Endothelial cell (in vitro differentiated cells): Measurements from ENCODE around the gene PELI3. TPM values are rescaled to one million over a fixed set of nuclear protein-coding genes. Genes with fewer than 3 reads are reported as not detected.

Experiments used
- DNase-seq: peaks from one replicate; pipeline ENCODE4 v3.0.0; 2021; ENCODE audit warnings: low spot score
- H3K27ac Mint-ChIP-seq: one replicate; pipeline ENCODE4 v1.8.0; 2021; ENCODE audit warnings: mixed read lengths, inconsistent platforms; ENCODE audit not compliant: unreplicated experiment
- H3K27me3 Mint-ChIP-seq: one replicate; pipeline ENCODE4 v1.8.0; 2021; ENCODE audit warnings: mild to moderate bottlenecking, moderate library complexity, mixed read lengths, inconsistent platforms; ENCODE audit not compliant: unreplicated experiment
- H3K36me3 Mint-ChIP-seq: one replicate; pipeline ENCODE4 v1.8.0; 2021; ENCODE audit warnings: mild to moderate bottlenecking, low read depth, mixed read lengths, inconsistent platforms; ENCODE audit not compliant: unreplicated experiment
- H3K4me1 Mint-ChIP-seq: one replicate; pipeline ENCODE4 v1.8.0; 2021; ENCODE audit warnings: mild to moderate bottlenecking, mixed read lengths, inconsistent platforms; ENCODE audit not compliant: unreplicated experiment
- H3K4me3 Mint-ChIP-seq: one replicate; pipeline ENCODE4 v1.8.0; 2021; ENCODE audit warnings: mild to moderate bottlenecking, mixed read lengths, inconsistent platforms; ENCODE audit not compliant: unreplicated experiment
- H3K9me3 Mint-ChIP-seq: one replicate; pipeline ENCODE4 v1.8.0; 2021; ENCODE audit warnings: mixed read lengths, inconsistent platforms; ENCODE audit not compliant: unreplicated experiment
- total RNA-seq: library from RNA; stranded (reverse); fragmentation: NEBNext Ultra II Directional; extraction: Animal tissue kit (Norgen Biotek cat#: 25700); gene quantifications from one replicate; pipeline ENCODE4 v1.2.1, GENCODE V29; 2021; ENCODE audit not compliant: unreplicated experiment
- TF ChIP-seq, protein P1 (sequence below): fragments of 200-600 bp; sonication (generic); IDR thresholded peaks from one replicate; pipeline ENCODE4 v1.5.0; 2021; ENCODE audit warnings: antibody characterized with exemption; ENCODE audit not compliant: unreplicated experiment

The PELI3 gene
- total RNA-seq, 1 donor from 2014 or later: 2.0 TPM

DNA sequence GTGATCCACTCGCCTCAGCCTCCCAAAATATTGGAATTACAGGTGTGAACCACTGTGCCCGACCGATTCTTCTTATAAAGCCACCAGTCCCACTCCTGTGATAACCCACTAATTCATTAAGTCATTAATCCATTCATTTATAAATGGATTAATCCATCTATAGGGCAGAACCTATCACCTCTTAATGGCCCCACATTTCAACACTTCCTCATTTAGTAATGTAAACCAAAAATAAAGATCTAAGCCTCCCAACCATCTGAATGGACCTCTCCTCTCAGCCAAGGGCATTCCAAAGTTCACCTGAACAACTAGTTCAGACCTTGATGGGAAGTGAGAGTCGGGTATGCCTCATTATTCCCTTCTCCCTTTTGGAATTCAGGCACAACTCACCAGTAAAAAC lies 18.2 kb upstream of the PELI3 start:
- TF ChIP-seq, protein P1, sequence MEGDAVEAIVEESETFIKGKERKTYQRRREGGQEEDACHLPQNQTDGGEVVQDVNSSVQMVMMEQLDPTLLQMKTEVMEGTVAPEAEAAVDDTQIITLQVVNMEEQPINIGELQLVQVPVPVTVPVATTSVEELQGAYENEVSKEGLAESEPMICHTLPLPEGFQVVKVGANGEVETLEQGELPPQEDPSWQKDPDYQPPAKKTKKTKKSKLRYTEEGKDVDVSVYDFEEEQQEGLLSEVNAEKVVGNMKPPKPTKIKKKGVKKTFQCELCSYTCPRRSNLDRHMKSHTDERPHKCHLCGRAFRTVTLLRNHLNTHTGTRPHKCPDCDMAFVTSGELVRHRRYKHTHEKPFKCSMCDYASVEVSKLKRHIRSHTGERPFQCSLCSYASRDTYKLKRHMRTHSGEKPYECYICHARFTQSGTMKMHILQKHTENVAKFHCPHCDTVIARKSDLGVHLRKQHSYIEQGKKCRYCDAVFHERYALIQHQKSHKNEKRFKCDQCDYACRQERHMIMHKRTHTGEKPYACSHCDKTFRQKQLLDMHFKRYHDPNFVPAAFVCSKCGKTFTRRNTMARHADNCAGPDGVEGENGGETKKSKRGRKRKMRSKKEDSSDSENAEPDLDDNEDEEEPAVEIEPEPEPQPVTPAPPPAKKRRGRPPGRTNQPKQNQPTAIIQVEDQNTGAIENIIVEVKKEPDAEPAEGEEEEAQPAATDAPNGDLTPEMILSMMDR: no peak
- H3K9me3 Mint-ChIP-seq: peaks cover 5% of the 10 kb centered on the region

DNA sequence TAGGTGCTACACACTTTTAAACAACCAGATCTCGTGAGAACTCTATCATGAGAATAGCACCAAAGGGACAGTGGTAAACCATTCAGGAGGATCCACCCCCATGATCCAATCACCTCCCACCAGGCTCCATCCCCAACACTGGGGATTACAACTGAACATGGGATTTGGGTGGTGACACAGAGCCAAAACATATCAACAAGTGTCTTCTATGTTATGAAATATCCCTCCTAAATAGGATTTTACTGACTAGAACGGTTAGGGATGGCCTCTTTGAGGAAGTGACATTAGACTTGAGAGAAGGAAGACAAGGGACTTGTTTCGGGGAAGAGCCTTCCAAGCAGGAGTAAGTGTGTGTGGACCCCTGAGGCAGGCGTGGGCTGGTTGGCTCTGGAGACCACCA lies 16.1 kb upstream of the PELI3 start:
- no peaks in the 10 kb centered on the region for H3K9me3 Mint-ChIP-seq
- H3K4me3 Mint-ChIP-seq: no peak overlapping the region
- H3K27ac Mint-ChIP-seq: no peak overlapping the region
- no peak for DNase-seq
- TF ChIP-seq, protein P1: no peak
- no peaks in the 10 kb centered on the region for H3K4me1 Mint-ChIP-seq
- H3K36me3 Mint-ChIP-seq: no peaks in the 10 kb centered on the region
- peaks cover 4% of the 10 kb centered on the region for H3K27me3 Mint-ChIP-seq

More for the DNA sequence above, 18.2 kb upstream of the PELI3 start:
- Mint-ChIP-seq H3K27me3 (peaks cover 7% of the 10 kb centered on the region), H3K4me3 (no peak overlapping the region), H3K4me1 (no peaks in the 10 kb centered on the region), H3K36me3 (peaks cover 4% of the 10 kb centered on the region), H3K27ac (no peak overlapping the region)
- DNase-seq: no peak

DNA sequence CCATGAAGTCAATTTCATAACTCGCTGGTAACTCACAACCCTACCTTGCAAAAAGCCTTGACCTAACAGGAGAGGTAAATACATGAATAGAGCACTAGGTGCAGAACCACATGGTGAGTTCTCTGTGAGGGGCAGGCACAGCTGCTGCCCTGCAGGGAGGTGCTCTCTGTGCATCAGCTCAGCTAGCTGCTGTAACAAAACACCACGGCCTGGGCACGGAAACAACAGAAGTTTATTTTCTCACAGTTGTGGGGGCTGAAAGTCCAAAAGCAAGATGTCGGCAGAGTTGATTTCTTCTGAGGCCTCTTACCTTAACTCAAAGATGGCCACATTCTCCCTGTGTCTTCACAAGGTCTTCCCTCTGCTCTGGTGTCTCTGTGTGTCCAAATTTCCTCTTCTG lies 15.0 kb upstream of the PELI3 start:
- Mint-ChIP-seq H3K36me3 (no peaks in the 10 kb centered on the region), H3K27ac (no peak overlapping the region), H3K27me3 (peaks cover 1% of the 10 kb centered on the region), H3K9me3 (no peaks in the 10 kb centered on the region), H3K4me3 (no peak overlapping the region), H3K4me1 (no peaks in the 10 kb centered on the region)
- TF ChIP-seq, protein P1: no peak
- DNase-seq: no peak

DNA sequence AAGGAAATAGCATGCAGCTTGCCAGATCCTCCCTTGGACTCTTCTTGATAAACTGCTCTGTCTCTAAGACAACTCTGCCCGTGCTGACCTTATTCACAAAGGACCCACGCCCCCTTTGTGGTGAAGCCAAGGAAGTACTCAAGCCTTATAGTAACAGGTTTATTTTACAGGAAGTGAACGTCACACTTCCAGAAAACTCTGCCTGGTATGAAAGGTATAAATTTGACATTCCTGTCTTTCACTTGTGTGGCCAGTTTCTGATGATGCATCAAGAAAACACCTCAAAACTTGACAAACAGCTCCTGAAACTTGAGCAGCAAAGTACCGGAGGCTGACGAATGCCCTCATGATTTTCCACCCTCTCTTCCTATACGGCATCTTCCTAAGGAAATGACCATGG lies 12.5 kb upstream of the PELI3 start:
- H3K27ac Mint-ChIP-seq: no peak overlapping the region
- no peak for DNase-seq

DNA sequence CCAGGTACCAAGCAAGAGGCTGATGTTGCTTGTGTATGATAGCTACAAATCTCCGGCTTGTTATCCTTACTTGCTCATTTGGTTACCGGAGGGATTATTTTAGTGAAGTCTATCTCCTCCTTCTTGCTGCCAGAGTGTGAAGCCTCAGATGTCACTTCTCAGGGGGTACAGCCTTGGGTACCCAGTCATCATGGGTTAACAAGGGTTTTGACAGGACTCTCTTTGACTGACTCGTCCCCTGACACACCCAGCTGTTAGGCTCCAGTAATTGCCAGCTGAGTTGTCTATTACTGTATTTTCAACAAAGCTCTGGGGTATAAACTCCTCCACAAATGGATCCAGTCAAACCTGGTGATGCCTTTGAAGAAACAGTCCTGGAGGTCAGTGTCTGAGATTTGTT lies 11.9 kb upstream of the PELI3 start:
- TF ChIP-seq, protein P1: no peak
- Mint-ChIP-seq H3K27ac (no peak overlapping the region), H3K36me3 (no peaks in the 10 kb centered on the region), H3K4me3 (no peak overlapping the region), H3K9me3 (no peaks in the 10 kb centered on the region), H3K27me3 (peaks cover 4% of the 10 kb centered on the region), H3K4me1 (no peaks in the 10 kb centered on the region)
- DNase-seq: no peak

More for the DNA sequence above, 12.5 kb upstream of the PELI3 start:
- no peak overlapping the region for H3K4me3 Mint-ChIP-seq
- TF ChIP-seq, protein P1: no peak
- H3K4me1 Mint-ChIP-seq: no peaks in the 10 kb centered on the region
- H3K27me3 Mint-ChIP-seq: peaks cover 4% of the 10 kb centered on the region
- no peaks in the 10 kb centered on the region for H3K9me3 Mint-ChIP-seq
- H3K36me3 Mint-ChIP-seq: no peaks in the 10 kb centered on the region
